Mucosa of descending colon (tissue), 3 donors: ENCODE measurements around the gene B3GALT6. TPM values are rescaled to one million over a fixed set of nuclear protein-coding genes. Genes with fewer than 3 reads are reported as not detected.
A peak's percentile ranks its signal among the peaks of the same experiment; 100 is the strongest.

Source experiments
- ATAC-seq: fragments of 200-7000 bp; cut with Tn5 transposase; one replicate; pipeline ENCODE4 v1.9.1; 2020; ENCODE audit warnings: mild to moderate bottlenecking, moderate library complexity
- DNase-seq, 3 donors: peaks; one replicate each; pipeline ENCODE4 v3.0.0-alpha.2; 2020
- H3K36me3 ChIP-seq: fragments of 200-600 bp; one replicate; pipeline ENCODE4 v1.8.0; 2021; ENCODE audit warnings: low read depth, mild to moderate bottlenecking
- H3K4me1 ChIP-seq: fragments of 200-600 bp; one replicate; pipeline ENCODE4 v1.8.0; 2021; ENCODE audit warnings: low read depth, mild to moderate bottlenecking
- H3K4me3 ChIP-seq: fragments of 200-600 bp; one replicate; pipeline ENCODE4 v1.8.0; 2021; ENCODE audit warnings: mild to moderate bottlenecking
- H3K9me3 ChIP-seq: fragments of 200-600 bp; one replicate; pipeline ENCODE4 v1.8.0; 2021; ENCODE audit warnings: mild to moderate bottlenecking
- CTCF ChIP-seq: fragments of 200-600 bp; IDR thresholded peaks from one replicate; pipeline ENCODE4 v1.8.0; 2022; ENCODE audit warnings: antibody characterized with exemption, mild to moderate bottlenecking
- intact Hi-C, 2 donors: fragments of 100-400 bp; cut with DNase I in 1 of 2; cut with micrococcal nuclease in 1 of 2; formaldehyde crosslinking; loops; one replicate each; pipeline versions ENCODE4 v1.11.0 to v1.11.1; 2022; cut with DNase I, micrococcal nuclease
- total RNA-seq, 3 donors: library from RNA; stranded (reverse); fragmentation: NEBNext Ultra II Directional in 2 of 3; extraction: Animal tissue kit (Norgen Biotek cat#: 25700) in 2 of 3; gene quantifications; one replicate each; pipeline versions ENCODE4 v1.2.1 to v1.2.4, GENCODE V29; 2021 to 2023
- donor health status: DM: no; HTN: no; CAD: no; lungs with moderate emphysema.
- donor health status: DM: no; HTN: no; CAD: no.
- donor health status: DM: no; HTN: yes; CAD: no.

Gene B3GALT6
- total RNA-seq, 3 donors from 2014 or later: 7.3 to 12.5 (median 9.0) TPM

GRCh38 chr1:1256956-1257871 is 25.2 kb downstream of the B3GALT6 start:
- peaks cover 6% of the 10 kb centered on the region for H3K36me3 ChIP-seq

GRCh38 chr1:1259119-1259488 is 27.1 kb downstream of the B3GALT6 start:
- no peaks in the 10 kb centered on the region for H3K4me1 ChIP-seq
- peak in 1 of 3 donors; percentile 44 for DNase-seq
- H3K36me3 ChIP-seq: peaks cover 6% of the 10 kb centered on the region
- intact Hi-C loops: loop anchor here in 1 of 2 donors (10.0 kb wide), 1 partner anchor 134 kb away; no protein-coding TSS in a partner anchor
- no peak for TF ChIP-seq CTCF
- ATAC-seq: no peak
- no peak overlapping the region for H3K4me3 ChIP-seq
- no peaks in the 10 kb centered on the region for H3K9me3 ChIP-seq

More at GRCh38 chr1:1256956-1257871, 25.2 kb downstream of the B3GALT6 start:
- Histone ChIP-seq H3K4me1 (no peaks in the 10 kb centered on the region), H3K4me3 (no peak overlapping the region), H3K9me3 (no peaks in the 10 kb centered on the region)
- no peak for TF ChIP-seq CTCF
- peak in 1 of 3 donors; percentile 49 for DNase-seq
- intact Hi-C loops: loop anchor here in 1 of 2 donors (10.0 kb wide), 1 partner anchor 132 kb away; no protein-coding TSS in a partner anchor
- ATAC-seq: no peak

GRCh38 chr1:1259540-1259939 is 27.5 kb downstream of the B3GALT6 start:
- no peaks in the 10 kb centered on the region for H3K9me3 ChIP-seq
- peaks cover 6% of the 10 kb centered on the region for H3K36me3 ChIP-seq
- no peak overlapping the region for H3K4me3 ChIP-seq
- ATAC-seq: no peak
- DNase-seq: no peak
- intact Hi-C loops: loop anchor here in 1 of 2 donors (10.0 kb wide), 1 partner anchor 135 kb away; no protein-coding TSS in a partner anchor
- no peaks in the 10 kb centered on the region for H3K4me1 ChIP-seq
- no peak for TF ChIP-seq CTCF

- H3K4me1 ChIP-seq: no peaks in the 10 kb centered on the region
- DNase-seq: no peak
- H3K4me3 ChIP-seq: no peak overlapping the region
- no peaks in the 10 kb centered on the region for H3K9me3 ChIP-seq
- no peak for ATAC-seq
- intact Hi-C loops: loop anchor here in 1 of 2 donors (10.0 kb wide), 1 partner anchor 135 kb away; no protein-coding TSS in a partner anchor
- TF ChIP-seq CTCF: no peak
- H3K36me3 ChIP-seq: peaks cover 2% of the 10 kb centered on the region
Observed at GRCh38 chr1:1259951-1260600, 28.0 kb downstream of the B3GALT6 start.

GRCh38 chr1:1260843-1261560 is 29.0 kb downstream of the B3GALT6 start:
- Histone ChIP-seq H3K9me3 (no peaks in the 10 kb centered on the region), H3K4me1 (no peaks in the 10 kb centered on the region), H3K4me3 (no peak overlapping the region), H3K36me3 (no peaks in the 10 kb centered on the region)
- TF ChIP-seq CTCF: no peak
- no peak for ATAC-seq
- DNase-seq: no peak
- intact Hi-C loops: no loop called here
